Mesothelial cell of epicardium (in vitro differentiated cells): ENCODE results near the gene CHML. TPM values are rescaled to one million over a fixed set of nuclear protein-coding genes. Genes with fewer than 3 reads are reported as not detected.
A peak's percentile ranks its signal among the peaks of the same experiment; 100 is the strongest.

Experiments
- DNase-seq, 2 experiments: peaks; one replicate each; pipeline ENCODE4 v3.0.0; 2021; ENCODE audit warnings: low spot score in 2 of 2; ENCODE audit not compliant: unreplicated experiment in 2 of 2
- H3K27ac Mint-ChIP-seq: 2 replicates; pipeline ENCODE4 v1.8.0; 2021; ENCODE audit warnings: mixed read lengths
- H3K27me3 Mint-ChIP-seq: 2 replicates; pipeline ENCODE4 v1.8.0; 2021; ENCODE audit warnings: low read depth, mixed read lengths
- H3K36me3 Mint-ChIP-seq: 2 replicates; pipeline ENCODE4 v1.8.0; 2021; ENCODE audit warnings: mixed read lengths
- H3K4me1 Mint-ChIP-seq: 2 replicates; pipeline ENCODE4 v1.8.0; 2021; ENCODE audit warnings: mixed read lengths
- H3K4me3 Mint-ChIP-seq: 2 replicates; pipeline ENCODE4 v1.8.0; 2021; ENCODE audit warnings: mild to moderate bottlenecking, moderate library complexity, mixed read lengths
- H3K9me3 Mint-ChIP-seq: 2 replicates; pipeline ENCODE4 v1.8.0; 2021; ENCODE audit warnings: mixed read lengths
- total RNA-seq: library from RNA; stranded (reverse); gene quantifications from 3 replicates; pipeline ENCODE4 v1.2.1, GENCODE V29; 2021
- TF ChIP-seq, protein P1 (sequence below): fragments of 200-600 bp; sonication (generic); IDR thresholded peaks from one replicate; pipeline ENCODE4 v1.5.0; 2021; ENCODE audit warnings: antibody characterized with exemption; ENCODE audit not compliant: unreplicated experiment

CHML gene
- total RNA-seq, 1 donor from 2014 or later = 21.2 TPM

DNA sequence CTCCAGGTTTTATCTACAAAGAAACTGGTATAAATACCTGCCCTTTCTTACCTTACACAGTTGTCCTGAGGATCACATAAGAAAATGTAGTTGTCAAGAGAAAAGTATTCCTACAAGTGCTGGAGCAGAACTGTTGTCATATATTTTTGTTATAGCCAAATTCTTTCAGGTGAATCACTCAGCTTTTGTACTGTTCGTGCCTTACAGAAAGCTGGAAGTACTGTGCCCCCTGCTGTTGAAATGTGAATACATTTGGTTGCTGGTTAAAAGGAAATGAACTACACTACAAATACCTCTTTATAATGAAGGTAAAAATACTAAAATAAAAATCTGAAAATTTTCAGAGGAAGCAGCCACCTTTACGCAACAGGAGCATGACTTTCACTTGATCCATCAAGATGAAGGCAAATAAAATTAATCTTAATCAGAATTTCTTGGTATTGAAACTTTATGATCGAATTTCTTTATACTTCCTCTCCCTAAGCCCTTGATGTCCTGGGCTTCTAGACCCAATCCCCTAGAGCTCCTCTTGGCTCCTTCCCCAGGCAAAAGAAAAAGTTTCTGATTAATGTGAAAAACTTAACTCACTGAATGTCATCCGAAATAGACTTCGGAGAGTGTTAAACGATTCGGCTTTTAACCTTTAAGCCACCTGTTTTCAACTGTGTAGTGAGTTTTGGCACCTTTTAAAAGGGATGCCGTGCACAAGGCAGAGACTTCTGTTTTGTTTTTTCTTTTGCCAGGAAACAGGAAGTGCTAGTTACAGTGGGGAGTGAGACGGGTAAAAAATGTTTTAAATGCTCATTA, 12.5 kb downstream of the CHML start:
- peaks cover 13% of the 10 kb centered on the region for H3K4me1 Mint-ChIP-seq
- no peak for DNase-seq
- no peak overlapping the region for H3K27ac Mint-ChIP-seq

GRCh38 chr1:241624935-241625334, 15.2 kb downstream of the CHML start:
- Mint-ChIP-seq H3K9me3 (no peaks in the 10 kb centered on the region), H3K4me3 (no peak overlapping the region), H3K27ac (no peak overlapping the region), H3K4me1 (peaks cover 2% of the 10 kb centered on the region), H3K27me3 (no peaks in the 10 kb centered on the region), H3K36me3 (peaks cover 6% of the 10 kb centered on the region)
- no peak for DNase-seq
- TF ChIP-seq, protein P1, sequence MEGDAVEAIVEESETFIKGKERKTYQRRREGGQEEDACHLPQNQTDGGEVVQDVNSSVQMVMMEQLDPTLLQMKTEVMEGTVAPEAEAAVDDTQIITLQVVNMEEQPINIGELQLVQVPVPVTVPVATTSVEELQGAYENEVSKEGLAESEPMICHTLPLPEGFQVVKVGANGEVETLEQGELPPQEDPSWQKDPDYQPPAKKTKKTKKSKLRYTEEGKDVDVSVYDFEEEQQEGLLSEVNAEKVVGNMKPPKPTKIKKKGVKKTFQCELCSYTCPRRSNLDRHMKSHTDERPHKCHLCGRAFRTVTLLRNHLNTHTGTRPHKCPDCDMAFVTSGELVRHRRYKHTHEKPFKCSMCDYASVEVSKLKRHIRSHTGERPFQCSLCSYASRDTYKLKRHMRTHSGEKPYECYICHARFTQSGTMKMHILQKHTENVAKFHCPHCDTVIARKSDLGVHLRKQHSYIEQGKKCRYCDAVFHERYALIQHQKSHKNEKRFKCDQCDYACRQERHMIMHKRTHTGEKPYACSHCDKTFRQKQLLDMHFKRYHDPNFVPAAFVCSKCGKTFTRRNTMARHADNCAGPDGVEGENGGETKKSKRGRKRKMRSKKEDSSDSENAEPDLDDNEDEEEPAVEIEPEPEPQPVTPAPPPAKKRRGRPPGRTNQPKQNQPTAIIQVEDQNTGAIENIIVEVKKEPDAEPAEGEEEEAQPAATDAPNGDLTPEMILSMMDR = no peak

More for the DNA sequence above, 12.5 kb downstream of the CHML start:
- Mint-ChIP-seq H3K36me3 (peaks cover 5% of the 10 kb centered on the region), H3K27me3 (no peaks in the 10 kb centered on the region), H3K9me3 (no peaks in the 10 kb centered on the region), H3K4me3 (no peak overlapping the region)
- TF ChIP-seq, protein P1 = peak; percentile 15

DNA sequence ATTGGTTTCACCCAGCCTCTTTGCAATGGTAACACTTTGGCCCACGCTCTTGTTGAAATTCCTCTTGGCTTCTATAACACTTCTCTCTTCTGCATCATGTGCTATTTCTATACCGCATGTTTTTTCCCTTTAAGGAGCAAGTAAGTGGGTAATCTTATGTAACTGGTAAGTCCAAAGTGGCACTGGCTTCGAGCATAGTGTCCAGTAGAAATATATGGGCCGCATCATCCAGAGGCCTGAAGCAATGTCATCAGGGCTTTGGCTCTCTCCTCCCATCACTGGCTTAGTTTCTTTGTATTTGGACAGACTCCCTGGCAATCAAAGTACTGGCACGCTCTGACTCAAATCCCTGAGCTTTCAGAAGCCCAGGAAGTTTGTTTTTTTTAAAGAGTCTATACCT, 17.5 kb downstream of the CHML start:
- no peak for DNase-seq

GRCh38 chr1:241617426-241617825, 22.7 kb downstream of the CHML start:
- no peak for DNase-seq
- H3K36me3 Mint-ChIP-seq = peaks cover 6% of the 10 kb centered on the region
- TF ChIP-seq, protein P1 = no peak
- H3K4me3 Mint-ChIP-seq = no peak overlapping the region
- H3K27ac Mint-ChIP-seq = no peak overlapping the region
- no peaks in the 10 kb centered on the region for H3K27me3 Mint-ChIP-seq
- no peaks in the 10 kb centered on the region for H3K9me3 Mint-ChIP-seq
- H3K4me1 Mint-ChIP-seq = no peaks in the 10 kb centered on the region

More for the DNA sequence above, 17.5 kb downstream of the CHML start:
- TF ChIP-seq, protein P1 = no peak
- Mint-ChIP-seq H3K36me3 (peaks cover 6% of the 10 kb centered on the region), H3K27ac (no peak overlapping the region), H3K27me3 (no peaks in the 10 kb centered on the region), H3K4me1 (peaks cover 2% of the 10 kb centered on the region), H3K4me3 (no peak overlapping the region), H3K9me3 (no peaks in the 10 kb centered on the region)

DNA sequence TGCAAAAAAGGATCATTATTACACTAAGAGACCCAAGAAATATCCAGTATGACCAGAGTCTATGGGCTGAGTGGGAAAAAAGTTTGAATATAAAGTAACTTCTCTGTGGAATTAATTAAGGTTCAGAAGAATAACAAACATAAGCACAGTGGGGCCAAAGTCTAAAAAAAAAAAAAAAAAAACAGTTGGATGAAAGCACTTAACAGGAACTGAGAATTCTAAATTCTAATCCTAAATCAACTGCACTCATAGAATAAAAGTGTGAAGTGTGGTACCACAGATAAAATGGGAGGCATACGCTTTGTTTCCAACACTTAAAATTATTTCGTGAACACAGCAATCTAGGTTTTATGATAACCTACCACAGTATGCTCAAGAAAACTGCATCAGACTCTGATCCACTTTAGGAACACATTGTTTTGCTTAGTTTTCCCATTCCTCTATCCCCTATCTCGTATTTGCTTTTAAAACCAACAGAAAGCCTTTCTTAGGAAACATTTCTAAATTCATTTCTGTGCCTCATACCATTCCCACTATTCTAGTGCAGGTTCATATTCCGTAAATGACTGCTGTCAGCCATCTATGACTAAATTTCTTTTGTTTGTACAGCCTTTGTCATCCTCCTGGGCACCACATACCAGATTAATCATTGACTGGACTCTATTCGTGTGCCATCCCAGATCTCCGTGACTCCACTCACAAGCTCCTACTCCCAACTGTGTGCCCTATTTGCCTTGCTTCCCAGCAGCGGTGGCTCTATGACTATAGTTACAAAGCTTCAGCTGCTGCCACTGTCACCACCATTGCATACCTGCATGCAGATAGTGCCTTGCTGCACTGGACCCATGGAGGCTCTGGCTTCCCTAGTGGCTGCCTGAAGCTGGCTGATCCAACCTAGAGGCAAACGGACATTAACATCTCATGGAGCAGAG, 24.9 kb downstream of the CHML start:
- H3K9me3 Mint-ChIP-seq = no peaks in the 10 kb centered on the region
- no peak overlapping the region for H3K27ac Mint-ChIP-seq
- TF ChIP-seq, protein P1 = no peak
- H3K36me3 Mint-ChIP-seq = no peaks in the 10 kb centered on the region
- DNase-seq = no peak
- no peak overlapping the region for H3K4me3 Mint-ChIP-seq
- H3K27me3 Mint-ChIP-seq = no peaks in the 10 kb centered on the region
- H3K4me1 Mint-ChIP-seq = no peaks in the 10 kb centered on the region
